ENCODE measurements around the gene MEGF6.

Gene MEGF6

DNA sequence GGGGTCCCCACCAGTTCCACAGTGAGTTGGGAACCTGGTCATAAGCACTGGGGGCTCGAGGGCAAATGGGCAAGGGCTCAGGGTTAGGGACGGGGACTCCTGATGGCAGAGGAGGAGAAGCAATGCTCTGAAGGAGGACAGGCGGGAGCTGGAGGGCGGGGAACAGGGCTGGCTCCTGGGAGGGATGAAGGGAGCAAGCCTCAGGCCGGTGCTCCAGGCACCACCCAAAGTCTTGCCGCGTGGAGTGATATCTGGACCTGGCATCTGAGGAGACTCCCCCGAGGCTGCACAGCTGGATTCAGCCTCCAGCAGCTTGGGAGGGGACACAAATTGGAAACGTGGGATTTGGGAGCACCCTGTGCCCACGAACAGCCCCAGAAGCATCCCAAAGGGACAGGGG, 11.0 kb downstream of the MEGF6 start:
- POLR2A ChIA-PET: no interaction called here
- TF ChIP-seq, protein P1, sequence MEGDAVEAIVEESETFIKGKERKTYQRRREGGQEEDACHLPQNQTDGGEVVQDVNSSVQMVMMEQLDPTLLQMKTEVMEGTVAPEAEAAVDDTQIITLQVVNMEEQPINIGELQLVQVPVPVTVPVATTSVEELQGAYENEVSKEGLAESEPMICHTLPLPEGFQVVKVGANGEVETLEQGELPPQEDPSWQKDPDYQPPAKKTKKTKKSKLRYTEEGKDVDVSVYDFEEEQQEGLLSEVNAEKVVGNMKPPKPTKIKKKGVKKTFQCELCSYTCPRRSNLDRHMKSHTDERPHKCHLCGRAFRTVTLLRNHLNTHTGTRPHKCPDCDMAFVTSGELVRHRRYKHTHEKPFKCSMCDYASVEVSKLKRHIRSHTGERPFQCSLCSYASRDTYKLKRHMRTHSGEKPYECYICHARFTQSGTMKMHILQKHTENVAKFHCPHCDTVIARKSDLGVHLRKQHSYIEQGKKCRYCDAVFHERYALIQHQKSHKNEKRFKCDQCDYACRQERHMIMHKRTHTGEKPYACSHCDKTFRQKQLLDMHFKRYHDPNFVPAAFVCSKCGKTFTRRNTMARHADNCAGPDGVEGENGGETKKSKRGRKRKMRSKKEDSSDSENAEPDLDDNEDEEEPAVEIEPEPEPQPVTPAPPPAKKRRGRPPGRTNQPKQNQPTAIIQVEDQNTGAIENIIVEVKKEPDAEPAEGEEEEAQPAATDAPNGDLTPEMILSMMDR (IDR thresholded peaks at IDR 0.05; ENCODE audit: control extremely low read depth, extremely low read depth, low read depth, missing control alignments): no peak
- CTCF ChIA-PET: interaction anchor here (0.6 to 1.3 kb wide), 2 partner anchors 19 to 20 kb away, joined by 3 to 6 read pairs; no protein-coding TSS in a partner anchor
- no peak for DNase-seq (ENCODE audit: extremely low spot score)

DNA sequence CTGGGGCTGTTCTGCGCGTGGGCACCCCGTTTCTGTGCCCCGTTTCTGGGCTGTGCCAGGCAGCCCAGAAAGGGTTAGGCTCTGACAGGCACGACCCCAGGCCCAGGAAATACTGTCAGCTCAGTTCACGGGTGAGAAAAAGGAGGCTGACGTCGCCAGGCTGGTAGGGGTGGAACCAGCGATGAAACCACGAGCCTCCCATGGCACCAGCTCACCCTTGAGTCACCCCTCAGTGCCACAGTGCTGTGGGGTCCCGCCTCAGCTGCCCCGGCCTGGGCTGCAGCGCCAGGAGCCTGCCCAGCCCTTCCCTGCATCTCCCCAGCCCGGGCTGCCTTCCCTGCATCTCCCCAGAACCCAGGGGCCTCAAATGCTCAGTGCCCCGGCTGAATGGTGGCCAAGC, 11.5 kb downstream of the MEGF6 start:
- TF ChIP-seq, protein P1 (IDR thresholded peaks at IDR 0.05; ENCODE audit: control extremely low read depth, extremely low read depth, low read depth, missing control alignments): no peak
- no peak for DNase-seq (ENCODE audit: extremely low spot score)
- ChIA-PET POLR2A (no interaction called here), CTCF (interaction anchor here (1.3 to 1.6 kb wide), 2 partner anchors 21 to 35 kb away, joined by 3 to 6 read pairs; no protein-coding TSS in a partner anchor)

DNA sequence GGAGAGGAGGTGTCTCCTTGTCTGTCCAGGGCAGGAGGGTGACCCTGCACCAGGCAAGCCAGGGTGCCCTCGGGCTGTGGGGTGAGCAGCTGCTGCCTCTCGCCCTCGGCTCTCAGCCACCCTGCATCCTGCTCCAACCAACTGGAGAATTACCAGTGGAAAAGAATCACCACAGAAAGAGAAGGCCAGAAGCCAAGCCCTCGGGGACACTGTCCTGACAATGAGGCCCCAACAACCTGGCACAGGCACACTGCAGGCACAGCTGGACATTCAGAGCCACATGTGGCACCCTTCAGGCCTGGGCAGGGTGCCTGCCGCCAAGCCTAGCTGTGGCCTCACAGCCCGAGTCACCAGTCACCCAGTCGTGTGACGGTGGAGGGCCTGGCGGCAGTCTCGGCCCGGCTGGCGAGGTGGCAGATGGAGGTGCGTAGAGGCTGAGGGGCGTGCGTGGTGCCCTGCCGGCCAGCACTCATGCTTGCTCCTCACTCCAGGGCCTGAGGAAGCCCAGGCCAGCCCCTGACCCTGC, 12.0 kb downstream of the MEGF6 start:
- DNase-seq (ENCODE audit: extremely low spot score): no peak
- CTCF ChIA-PET: interaction anchor here (1.3 to 1.6 kb wide), 2 partner anchors 21 to 34 kb away, joined by 3 to 6 read pairs; no protein-coding TSS in a partner anchor
- POLR2A ChIA-PET: no interaction called here
- TF ChIP-seq, protein P1 (IDR thresholded peaks at IDR 0.05; ENCODE audit: control extremely low read depth, extremely low read depth, low read depth, missing control alignments): no peak

DNA sequence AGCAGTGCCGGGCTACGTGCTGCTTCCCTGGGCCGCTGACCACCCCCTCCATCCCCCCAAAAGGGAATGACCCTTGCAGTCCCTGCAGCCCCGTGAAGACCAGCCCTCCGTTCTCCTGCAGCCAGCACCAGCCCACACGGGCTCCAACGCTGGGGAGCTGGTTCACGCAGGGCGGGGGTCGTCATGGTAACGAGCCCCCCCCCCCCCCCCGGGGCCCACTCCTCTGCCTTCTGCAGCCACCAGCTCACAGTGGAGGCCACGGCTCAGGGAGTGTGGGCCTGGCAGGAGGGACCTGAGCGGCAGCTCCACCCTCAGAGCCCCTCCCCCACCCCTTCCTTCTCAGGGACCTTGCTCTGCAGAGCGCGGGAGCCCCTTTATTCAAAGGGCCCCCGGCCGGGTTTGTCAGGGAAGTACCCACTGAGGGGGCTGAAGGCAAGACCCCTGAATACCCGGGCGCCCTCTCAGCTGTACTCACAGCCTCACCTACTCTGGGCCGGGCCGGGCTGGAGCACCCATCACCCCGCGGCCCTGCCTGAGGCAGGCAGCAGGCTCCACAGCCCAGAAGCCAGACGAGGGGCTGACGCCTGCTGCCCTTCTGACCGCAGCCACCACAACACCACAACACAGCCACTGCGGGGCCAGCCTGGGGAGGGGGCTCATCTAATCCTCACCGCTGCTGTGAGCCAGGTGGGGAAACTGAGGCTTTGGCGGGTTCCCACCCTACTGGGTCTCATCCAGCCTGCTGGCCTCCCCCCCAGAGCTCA, 12.6 kb downstream of the MEGF6 start:
- TF ChIP-seq, protein P1 (IDR thresholded peaks at IDR 0.05; ENCODE audit: control extremely low read depth, extremely low read depth, low read depth, missing control alignments): no peak
- ChIA-PET CTCF (interaction anchor here (1.3 to 1.6 kb wide), 2 partner anchors 22 to 34 kb away, joined by 3 to 6 read pairs; no protein-coding TSS in a partner anchor), POLR2A (no interaction called here)
- DNase-seq (ENCODE audit: extremely low spot score): no peak

DNA sequence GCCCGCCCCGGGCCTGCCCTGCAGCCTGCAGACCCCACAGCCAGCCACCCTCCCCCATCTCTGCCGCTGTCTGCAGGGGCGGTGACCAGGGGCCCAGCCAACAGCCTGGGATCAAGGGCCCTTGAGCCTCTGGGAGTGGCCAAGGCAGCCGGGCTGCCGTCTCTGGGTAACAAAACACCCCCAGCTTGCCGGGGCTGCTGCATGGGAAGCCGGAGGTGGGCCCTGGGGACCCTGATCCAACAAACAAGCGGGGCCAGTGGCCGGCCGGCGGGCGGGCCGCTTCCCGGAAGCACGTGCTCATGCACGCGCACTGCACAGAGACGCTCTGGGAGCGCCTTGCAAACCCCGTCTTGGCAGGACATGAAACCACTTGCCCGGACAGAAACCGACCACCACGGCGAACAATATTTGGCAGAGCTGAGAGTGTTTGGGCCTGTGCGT, 13.2 kb downstream of the MEGF6 start:
- no peak for DNase-seq (ENCODE audit: extremely low spot score)
- TF ChIP-seq, protein P1 (IDR thresholded peaks at IDR 0.05; ENCODE audit: control extremely low read depth, extremely low read depth, low read depth, missing control alignments): no peak
- ChIA-PET CTCF (interaction anchor here (1.6 kb wide), 1 partner anchor 33 kb away, joined by 3 read pairs; no protein-coding TSS in a partner anchor), POLR2A (no interaction called here)

DNA sequence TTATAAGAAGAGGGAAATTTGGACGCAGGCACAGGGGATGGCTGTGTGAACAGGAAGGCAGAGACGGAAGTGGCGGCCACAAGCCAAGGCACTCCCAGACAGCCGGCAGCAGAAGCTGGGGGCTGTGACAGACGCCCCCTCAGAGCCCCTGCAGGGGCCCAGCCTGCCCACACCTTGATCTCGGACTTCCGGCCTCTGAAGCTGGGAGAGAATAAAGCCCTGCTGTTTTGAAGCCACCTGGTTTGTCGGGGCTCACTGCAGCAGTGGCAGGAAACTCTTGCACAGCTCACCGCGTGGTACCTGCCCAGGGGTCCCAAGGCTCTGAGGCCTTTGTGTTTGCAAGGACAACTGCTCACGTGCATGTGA, 13.7 kb downstream of the MEGF6 start:
- no peak for DNase-seq (ENCODE audit: extremely low spot score)
- TF ChIP-seq, protein P1 (IDR thresholded peaks at IDR 0.05; ENCODE audit: control extremely low read depth, extremely low read depth, low read depth, missing control alignments): no peak
- POLR2A ChIA-PET: no interaction called here
- CTCF ChIA-PET: interaction anchor here (0.9 to 1.1 kb wide), 2 partner anchors 33 to 114 kb away, joined by 3 read pairs; no protein-coding TSS in a partner anchor
